Frontal cortex (tissue), 4 donors: ENCODE data around the gene RBBP7. TPM values are rescaled to one million over a fixed set of nuclear protein-coding genes. Genes with fewer than 3 reads are reported as not detected.

Experiments
- DNase-seq, 2 donors: peaks; one replicate each; pipeline ENCODE4 v3.0.0; 2012; ENCODE audit warnings: low spot score in 2 of 2
- FAIRE-seq: peaks from 2 replicates; lab custom pipeline; 2012; peaks lifted over from hg19 to GRCh38; lab: Jason Lieb, UNC
- small RNA-seq: library from RNA; depleted of rRNA; stranded (forward); fragments of <200 nt; gene quantifications from one replicate; pipeline ENCODE3, GENCODE V24; 2014
- total RNA-seq: library from RNA; depleted of rRNA; stranded (reverse); fragments of >200 nt; gene quantifications from one replicate; pipeline ENCODE4 v1.2.3, GENCODE V29; 2014
- donor health status: control.
- donor health status: control.
- donor health status: control.

Gene RBBP7
- total RNA-seq, 1 donor from 2014 or later = 84.8 TPM

GRCh38 chrX:16834806-16835205, 35.4 kb downstream of the RBBP7 start:
- FAIRE-seq (no peak), DNase-seq (no peak)

GRCh38 chrX:16832301-16832700, 37.9 kb downstream of the RBBP7 start:
- FAIRE-seq = no peak

DNA sequence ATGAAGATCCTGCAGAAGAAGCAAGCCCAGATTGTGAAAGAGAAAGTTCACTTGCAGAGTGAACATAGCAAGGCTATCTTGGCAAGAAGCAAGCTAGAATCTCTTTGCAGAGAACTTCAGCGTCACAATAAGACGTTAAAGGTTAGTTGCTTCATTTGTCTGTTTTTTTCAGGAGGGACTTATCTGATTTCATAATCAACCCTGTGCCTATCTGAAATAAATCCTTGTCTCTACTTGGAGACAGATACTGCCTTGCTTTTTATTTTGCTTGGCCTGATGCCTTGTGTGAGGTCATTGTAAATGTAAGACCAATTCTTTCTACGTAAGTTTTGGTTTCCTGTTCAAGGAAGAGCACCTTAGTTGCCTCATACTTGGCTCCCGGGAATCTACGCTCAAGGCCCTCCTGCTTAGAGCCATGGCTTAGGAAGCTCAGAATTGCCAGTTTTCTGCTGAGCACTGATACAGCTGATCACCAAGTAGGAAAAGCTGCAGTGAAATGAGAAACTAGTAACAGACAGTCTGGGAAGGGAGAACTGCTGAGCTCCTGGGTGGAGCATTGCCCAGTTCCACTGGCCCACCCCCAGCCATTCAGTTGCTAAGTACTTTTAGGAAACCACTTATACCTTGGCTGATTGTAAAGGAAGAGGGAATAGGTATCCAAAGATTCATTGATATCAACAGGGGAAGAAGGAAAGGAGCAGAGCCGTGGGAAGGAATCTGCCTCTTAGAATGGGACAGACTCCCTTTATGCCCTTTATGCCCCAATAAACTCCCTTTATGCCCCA, 41.8 kb downstream of the RBBP7 start:
- DNase-seq (no peak), FAIRE-seq (no peak)

More at GRCh38 chrX:16832301-16832700, 37.9 kb downstream of the RBBP7 start:
- DNase-seq = no peak

DNA sequence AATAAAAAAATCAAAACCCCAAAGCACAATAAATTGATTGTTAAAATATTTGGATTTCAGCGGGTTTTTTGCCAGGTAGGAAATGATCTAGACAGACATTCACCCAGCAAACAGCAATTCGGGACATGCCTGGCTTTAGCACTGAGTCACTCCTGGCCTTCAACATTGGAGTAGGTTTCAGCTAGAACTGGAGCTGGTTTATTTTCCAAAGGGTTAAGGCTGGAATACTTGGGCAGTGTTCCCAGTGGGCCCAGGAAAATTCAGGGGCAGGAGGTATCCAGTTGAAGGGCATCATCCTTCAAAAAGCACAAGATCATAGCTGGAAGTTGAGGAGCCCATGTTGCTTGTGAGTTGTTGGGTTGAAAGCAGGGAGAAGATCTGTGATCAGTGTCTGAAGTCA, 42.9 kb downstream of the RBBP7 start:
- DNase-seq = no peak
- FAIRE-seq = no peak

DNA sequence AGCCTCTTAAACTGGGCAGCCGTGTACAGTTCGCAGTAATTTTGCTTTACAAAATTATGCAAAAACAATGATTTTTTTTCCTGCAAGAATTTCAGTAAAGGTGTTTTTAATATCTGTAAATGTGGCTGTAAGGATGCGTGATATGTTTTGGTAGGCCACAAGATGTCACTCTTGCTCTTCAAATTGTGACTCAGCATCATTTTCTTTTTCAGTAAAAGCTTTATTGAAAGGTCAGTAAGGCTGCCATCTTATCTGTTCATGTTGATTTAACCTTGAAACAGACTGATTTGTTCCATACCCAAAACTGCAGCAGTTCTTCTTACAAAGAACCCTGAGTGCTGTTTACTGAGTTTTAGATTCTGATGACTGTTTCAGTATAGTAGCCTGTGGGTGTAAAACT, 44.0 kb downstream of the RBBP7 start:
- peak; percentile 30 for FAIRE-seq
- no peak for DNase-seq

- DNase-seq = no peak
- no peak for FAIRE-seq
Measured at GRCh38 chrX:16825264-16826035, 44.7 kb downstream of the RBBP7 start.

DNA sequence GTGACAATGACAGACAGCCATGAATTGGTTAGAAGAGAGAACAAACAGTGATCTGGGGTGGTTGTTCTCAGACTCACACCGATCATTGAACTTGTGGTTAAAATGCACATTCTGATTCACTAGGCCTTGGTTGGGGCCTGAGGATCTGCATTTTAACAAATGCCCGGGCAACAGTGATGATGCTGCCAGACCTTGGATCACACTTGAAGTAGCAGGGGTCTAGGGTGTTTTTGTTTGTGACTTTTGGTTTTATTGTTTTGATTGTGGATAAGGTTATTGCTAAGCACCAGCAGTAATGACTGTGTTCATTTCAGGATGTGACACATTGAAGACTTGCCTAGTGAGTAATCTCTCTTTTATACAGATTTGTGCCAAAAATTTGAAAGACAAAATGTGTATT, 47.4 kb downstream of the RBBP7 start:
- DNase-seq (no peak), FAIRE-seq (no peak)

GRCh38 chrX:16819634-16820033, 50.5 kb downstream of the RBBP7 start:
- no peak for FAIRE-seq
- no peak for DNase-seq

DNA sequence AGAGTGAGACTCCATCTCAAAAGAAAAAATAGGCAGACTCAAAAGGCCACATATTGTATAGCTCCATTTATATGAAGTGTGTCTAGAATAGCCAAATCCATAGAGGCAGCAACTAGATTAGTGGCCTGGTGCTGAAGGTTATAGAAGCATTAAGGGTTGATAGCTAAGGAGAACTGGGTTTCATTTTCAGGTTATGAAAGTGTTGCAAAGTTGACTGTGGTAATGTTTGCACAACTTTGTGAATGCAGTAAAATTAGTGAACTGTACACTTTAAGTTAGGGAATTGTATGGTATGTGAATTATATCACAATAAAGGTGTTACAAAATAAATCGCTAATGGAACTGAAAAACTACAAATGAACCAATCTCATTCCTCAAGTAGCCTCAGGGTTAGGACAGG, 55.6 kb downstream of the RBBP7 start:
- DNase-seq (no peak), FAIRE-seq (no peak)

DNA sequence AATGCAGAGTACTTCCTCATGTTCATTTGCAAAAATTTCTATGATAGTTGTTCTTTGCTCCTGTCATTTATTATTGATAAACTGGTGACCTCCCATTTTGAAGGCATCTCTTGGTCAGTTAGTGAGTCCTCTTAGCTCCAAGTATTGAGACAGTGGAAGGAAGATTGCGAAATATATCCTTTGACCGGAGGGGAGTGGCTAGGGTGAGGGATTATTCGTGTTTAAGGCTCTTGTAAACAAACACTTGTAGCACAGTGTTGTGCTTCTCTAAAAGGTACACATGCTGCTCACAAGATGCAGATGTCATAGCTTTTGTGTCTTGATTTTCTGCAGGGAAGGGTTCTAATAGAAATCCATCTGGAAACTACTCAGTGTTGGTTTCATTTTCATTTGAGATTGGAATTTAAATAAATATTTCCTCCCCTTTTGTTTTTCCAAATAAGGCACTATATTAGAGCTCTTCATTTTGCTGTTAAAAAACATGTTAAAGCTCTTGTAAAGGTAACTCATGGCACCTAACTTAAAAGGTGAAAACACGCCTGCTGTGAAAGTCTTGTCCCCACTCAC, 62.1 kb downstream of the RBBP7 start:
- FAIRE-seq (no peak), DNase-seq (peak in 1 of 2 donors; percentile 18)

DNA sequence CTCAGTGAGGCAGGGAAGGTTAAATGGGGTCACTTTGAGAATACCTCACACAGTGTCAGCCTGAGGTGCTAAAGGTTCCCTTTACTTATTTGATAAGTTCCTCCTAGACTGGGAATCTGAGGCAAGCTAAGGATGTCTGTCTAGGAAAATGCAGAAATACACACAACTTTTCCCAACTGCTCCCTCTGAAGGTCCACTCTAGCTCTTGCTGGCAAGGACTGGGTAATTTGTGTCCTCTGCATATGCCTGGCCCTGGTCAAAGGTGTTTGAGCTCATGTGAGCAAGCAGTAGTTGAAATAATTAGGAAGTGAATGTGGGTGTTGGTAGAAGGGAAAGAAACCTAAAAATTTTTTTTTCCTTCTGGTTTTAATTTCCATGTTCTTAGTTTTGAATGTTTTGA, 62.6 kb downstream of the RBBP7 start:
- FAIRE-seq (no peak), DNase-seq (peak in 1 of 2 donors; percentile 24)

DNA sequence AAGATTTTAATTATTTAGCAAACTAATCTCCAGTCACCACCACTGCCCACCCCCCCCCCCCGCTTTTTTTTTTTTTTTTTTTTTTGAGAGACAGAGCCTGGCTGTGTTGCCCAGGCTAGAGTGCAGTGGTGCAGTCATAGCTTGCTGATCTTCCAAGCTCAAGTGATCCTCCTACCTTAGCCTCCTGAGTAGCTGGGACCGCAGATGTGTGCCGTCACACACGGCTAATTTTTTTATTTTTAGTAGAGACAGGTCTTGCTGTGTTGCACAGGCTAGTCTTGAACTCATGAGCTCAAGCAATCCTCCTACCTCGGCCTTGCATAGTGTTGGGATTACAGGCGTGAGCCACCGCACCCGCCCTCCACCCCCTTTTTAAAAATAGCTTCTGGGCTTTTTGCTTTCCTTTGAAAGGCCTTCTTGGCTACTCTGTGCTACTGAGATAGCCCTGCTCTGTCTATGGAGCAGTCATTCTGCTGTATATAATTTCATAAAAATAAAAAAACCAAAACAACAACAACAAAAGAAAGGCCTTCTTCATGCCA, 65.2 kb downstream of the RBBP7 start:
- DNase-seq (no peak), FAIRE-seq (no peak)

GRCh38 chrX:16797841-16798240, 72.3 kb downstream of the RBBP7 start:
- DNase-seq = no peak
- FAIRE-seq = no peak

DNA sequence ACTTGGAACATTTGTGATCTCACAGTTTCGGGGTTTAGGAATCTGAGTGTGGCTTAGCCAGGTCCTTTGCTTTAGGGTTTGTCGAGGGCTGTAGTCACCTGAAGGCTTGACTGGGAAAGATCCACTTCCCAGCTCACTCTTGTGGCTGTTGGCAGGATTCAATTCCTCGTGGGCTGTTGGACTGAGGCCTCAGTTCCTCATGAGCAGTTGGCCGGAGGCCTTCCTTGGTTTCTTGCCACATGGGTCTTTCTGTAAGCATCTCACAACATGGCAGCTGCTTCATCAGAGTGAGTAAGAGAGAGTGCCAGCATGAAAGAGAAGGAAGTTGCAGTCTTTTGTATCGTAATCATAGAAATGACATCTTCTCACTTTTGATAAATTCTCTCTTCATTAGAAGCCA, 72.8 kb downstream of the RBBP7 start:
- no peak for FAIRE-seq
- no peak for DNase-seq

DNA sequence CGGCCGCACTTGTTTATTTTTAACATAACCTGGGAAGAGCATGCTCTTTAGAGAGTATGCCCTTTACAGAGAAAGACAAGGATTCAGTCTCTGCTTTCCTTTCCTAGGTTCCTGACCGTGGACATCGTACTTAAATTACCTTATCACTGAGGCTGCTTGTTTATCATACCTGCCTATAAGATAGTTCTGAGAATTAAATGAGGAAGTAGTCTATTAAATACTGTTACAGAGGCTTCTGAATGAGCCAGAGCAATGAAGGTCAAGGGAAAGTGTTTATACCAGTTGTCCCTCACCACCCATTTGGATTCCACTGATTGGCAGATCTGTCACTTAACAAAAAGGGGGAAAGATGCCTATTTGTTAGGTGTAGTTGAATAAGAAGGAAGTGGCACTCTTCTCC, 73.9 kb downstream of the RBBP7 start:
- FAIRE-seq = no peak
- no peak for DNase-seq

Small RNA genes within 50 kb of the gene (small RNA-seq; reads per million reads assigned to genes)
- gene RF00019 = not detected
- not detected for gene RNU4-6P
- gene RPL12P49 = not detected

Other genes starting within 250 kb of the RBBP7 start
- gene S100G, start 220.2 kb downstream of the RBBP7 start, total RNA-seq = not detected
- gene CTPS2, start 157.7 kb downstream of the RBBP7 start, total RNA-seq = 26.5 TPM
- 30.2 TPM for gene SYAP1, start 150.8 kb downstream of the RBBP7 start, total RNA-seq
- 11.8 TPM for gene TXLNG, start 83.9 kb downstream of the RBBP7 start, total RNA-seq
- gene REPS2, start 76.3 kb upstream of the RBBP7 start, total RNA-seq = 31.4 TPM